Measurements from ENCODE around the gene SCRG1.
A peak's percentile ranks its signal among the peaks of the same experiment; 100 is the strongest.

Gene SCRG1

GRCh38 chr4:173345648-173346047 lies 53.3 kb downstream of the SCRG1 start:
- ChIA-PET POLR2A (ENCODE audit: low non-redundant PET) (no interaction called here), CTCF (interaction anchor here (0.6 kb wide), 2 partner anchors 44 to 71 kb away, joined by 4 to 6 read pairs; no protein-coding TSS in a partner anchor)
- DNase-seq (ENCODE audit: low spot score), result no peak
- H3K27ac ChIP-seq, result no peak overlapping the region
- TF ChIP-seq CTCF (conservative IDR thresholded peaks at IDR 0.05; ENCODE audit: low read depth), result no peak

DNA sequence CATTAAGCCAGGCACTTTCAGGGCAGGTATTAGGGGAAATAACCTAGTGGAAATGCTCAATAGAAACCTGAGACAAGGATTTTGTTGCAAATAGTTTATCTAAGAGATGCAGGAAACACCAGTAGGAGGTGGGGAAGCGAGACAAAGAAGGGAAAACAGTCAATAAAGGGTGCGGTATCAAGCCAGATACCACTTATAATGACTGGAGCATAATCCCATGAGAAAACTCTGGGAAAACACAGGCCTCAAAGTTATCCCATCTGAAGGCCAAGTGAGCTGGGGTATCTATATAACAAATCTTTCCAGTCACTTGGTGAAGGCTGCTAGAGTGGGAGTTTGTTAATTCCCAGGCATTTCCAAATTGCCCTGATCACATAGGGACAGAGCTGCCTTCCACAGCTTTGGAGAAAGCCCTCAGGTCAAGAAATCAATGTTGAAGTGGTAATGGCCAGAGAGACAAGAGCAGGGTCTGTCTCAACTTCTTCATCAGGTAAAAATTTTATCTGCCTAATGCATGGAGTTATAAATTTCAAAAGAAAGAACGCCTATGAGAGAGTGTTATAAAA lies 55.0 kb downstream of the SCRG1 start:
- H3K27ac ChIP-seq, result no peak overlapping the region
- CTCF ChIA-PET, result no interaction called here
- POLR2A ChIA-PET (ENCODE audit: low non-redundant PET), result no interaction called here
- no peak for TF ChIP-seq CTCF (conservative IDR thresholded peaks at IDR 0.05; ENCODE audit: low read depth)
- no peak for DNase-seq (ENCODE audit: low spot score)

- no peak overlapping the region for H3K27ac ChIP-seq
- POLR2A ChIA-PET (ENCODE audit: low non-redundant PET), result no interaction called here
- TF ChIP-seq CTCF (conservative IDR thresholded peaks at IDR 0.05; ENCODE audit: low read depth), result no peak
- CTCF ChIA-PET, result no interaction called here
- no peak for DNase-seq (ENCODE audit: low spot score)
Observed at GRCh38 chr4:173337463-173337862, 61.5 kb downstream of the SCRG1 start.

DNA sequence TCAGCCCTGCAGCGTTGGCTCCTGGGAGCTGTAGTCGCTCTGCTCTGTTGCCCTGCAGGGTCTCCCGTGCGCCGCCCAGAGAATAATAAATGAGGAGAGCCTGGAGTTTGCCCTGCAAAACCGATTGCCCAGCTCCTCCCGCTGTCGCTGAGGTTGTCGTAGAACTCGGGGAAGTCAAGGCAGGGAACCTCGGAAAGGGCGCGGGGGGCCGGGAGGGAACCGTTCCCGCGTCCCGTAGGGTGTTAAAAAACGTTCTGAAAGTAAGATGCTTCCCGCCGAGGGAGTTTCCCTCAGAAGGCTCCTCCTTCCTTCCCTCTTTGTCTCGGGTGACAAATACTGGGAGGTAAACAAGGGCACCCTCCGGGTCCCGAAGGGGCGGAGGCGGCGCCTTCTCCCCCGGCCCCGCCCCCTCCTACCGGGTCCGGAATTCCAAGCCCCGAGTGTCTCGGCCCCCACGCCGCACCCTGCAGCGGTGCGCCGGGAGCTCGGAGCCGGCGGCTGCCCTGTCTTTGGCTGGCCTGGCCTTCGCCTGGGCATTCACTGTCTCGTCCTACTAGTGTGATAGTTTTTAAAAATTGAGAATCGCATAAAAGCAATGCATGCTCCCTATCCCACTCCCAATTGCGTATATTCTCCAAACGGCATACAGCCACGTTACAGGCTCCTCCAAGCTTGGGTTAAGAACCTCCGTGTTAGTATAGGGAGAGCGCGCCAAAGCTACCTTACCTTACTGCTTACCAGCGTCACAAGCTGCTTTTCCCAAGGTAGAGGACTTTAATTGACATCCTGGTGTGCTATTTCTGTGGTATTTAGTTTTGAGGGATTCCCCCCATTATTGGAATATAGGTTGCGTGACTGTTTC lies 63.8 kb downstream of the SCRG1 start:
- POLR2A ChIA-PET (ENCODE audit: low non-redundant PET), result interaction anchor here (1.3 to 2.1 kb wide), 3 partner anchors 34 to 37 kb away, joined by 6 to 7 read pairs (median 6); partner anchors contain the start of gene SAP30
- DNase-seq (ENCODE audit: low spot score), result peak; percentile 93

More for the DNA sequence above, 63.8 kb downstream of the SCRG1 start:
- H3K27ac ChIP-seq, result peak overlapping the region; percentile 99
- CTCF ChIA-PET, result interaction anchor here (0.6 to 2.0 kb wide), 3 partner anchors 12 to 18 kb away, joined by 3 to 8 read pairs (median 4); no protein-coding TSS in a partner anchor
- no peak for TF ChIP-seq CTCF (conservative IDR thresholded peaks at IDR 0.05; ENCODE audit: low read depth)

Data from RWPE1 (cell line).